ENCODE measurements around the gene CPN2.

The CPN2 gene

DNA sequence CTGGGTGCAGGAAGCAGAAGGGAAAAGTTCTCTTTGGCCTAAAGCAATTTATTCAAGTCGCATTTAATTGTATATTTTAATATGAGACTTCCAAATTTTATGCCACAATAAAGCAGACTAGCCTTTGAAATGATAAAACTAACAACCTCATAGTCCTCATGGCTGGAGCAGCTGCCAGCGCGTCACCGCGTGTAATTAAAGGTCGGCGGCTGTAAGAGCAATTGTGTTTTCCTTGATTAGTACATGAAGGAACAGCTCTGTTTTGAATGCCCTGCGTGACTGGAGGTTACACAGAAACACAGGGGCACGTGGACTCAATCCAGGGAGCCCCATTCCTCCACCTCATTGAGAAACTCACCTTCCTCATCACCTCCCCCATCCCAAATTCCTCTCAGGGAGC is 28.5 kb upstream of the CPN2 start:
- no peak for DNase-seq

DNA sequence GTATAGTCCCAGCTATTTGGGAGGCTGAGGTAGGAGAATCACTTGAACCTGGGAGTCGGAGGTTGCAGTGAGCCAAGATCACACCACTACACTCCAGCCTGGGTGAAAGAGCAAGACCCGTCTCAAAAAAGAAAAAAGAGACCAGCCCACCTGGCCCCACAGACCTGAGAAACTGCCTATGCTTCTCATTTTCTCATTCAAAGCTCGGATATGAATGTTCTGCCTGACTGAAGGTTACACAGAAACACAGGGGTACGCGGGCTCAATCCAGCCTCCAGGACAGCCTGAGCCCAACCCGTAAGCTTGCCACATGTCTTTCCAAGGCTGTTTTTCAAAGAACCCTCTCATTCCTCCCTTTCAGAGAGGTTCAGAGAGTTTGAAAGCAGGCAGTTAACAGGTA is 28.1 kb upstream of the CPN2 start:
- no peak for DNase-seq

DNA sequence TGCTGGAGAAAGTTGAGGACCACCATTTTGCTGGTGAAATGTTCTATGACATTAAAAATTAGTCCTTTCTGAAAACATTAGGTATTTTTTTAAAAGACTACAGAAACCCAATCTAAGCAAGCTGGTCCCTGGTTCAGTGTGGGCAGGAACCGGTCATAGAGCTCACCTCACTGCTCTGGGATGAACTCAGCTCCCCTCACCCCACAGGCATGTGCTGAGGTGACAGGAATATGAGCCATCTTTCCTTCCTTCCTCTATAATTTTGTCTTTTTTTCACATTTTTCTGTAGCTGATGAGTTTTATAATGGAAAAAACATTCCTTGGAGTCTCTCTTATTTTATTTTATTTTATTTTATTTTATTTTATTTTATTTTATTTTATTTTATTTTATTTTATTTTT is 26.6 kb upstream of the CPN2 start:
- no peak for DNase-seq

DNA sequence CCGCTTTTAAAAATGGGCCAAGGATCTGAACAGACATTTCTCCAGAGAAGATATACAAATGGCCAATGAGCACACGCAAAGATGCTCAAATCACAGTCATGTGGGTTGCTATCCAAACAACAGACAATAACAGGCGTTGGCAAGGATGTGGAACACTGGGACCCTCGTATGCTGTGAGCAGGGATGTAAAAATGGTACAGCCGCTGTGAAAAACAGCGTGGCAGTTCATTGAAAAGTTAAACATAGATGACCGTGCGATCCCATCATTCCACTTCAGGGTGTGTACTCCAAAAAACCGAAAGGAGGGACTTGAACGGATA is 25.1 kb upstream of the CPN2 start:
- no peak for DNase-seq

DNA sequence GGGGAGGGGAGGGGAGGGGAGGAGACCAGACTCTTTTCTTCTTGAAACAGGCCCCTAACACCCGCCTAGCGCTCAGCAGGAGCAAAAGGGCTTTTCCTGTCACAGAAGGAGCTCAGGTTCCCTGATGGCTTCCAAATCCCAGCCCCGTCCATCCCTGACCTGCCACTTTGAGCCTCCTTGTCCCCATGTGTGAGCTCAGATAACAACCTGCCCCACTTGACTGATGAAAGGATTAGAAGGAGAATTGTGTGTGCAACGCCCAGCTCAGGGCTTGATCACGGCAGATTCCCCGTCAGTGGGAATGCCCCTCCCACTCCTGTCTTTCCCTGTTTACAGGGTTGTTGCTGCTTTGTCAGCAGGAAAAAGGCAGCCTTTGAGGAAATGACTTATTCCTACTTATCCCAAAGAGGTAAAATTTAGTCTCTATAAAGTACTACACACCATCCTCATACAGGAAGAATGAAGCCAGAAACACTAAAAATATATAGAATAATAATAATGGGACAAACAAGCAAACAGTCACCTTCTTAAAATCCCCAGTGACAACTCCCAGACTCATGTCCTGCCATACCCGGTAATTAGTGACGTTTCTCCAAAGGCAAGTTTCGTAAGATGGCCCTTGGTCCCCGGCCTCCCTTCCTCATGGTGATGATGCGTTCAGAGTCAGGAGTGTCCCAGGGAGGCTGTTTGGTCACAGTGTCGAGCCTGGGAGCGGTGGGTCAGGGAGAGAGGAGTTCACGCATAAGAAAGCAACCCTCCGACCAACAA is 24.5 kb upstream of the CPN2 start:
- no peak for DNase-seq

DNA sequence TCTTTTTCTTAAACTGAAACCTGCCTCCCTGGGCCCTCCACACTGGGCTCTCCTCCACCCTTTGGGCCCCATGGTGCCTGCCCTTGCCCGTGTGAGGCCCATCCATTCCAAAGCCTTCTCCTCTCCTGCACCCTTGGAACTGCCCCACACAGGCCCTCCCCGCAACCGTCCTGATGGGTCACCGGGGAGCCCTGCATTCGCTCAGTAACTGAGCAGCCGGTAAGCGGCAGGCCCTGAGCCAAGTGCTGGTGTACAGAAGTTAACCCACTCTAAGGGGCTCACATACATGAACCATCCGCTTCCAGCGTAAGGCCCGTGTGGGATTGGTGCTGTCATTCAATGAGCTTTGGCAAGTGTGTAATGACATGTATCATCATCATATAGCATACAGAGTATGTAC is 23.8 kb upstream of the CPN2 start:
- no peak for DNase-seq

DNA sequence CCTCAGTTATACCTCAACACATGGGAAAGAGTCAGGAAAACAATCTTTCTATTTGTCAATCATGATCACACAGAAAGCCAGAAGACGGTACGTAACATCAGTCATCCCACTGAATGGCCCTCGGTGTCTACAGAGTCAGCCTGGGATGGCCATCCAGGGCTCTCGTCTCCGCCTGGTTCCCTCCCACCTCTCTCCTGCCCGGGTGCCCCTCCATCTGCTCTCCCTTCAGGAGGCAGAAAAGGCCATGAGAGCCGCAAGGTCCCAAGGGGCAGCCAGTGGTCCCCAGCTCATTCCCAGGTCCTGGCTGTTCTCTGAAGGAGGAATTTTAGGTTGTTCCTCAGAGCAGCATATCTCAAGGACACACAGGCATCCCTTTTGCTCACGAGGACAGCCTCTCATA is 22.8 kb upstream of the CPN2 start:
- no peak for DNase-seq

DNA sequence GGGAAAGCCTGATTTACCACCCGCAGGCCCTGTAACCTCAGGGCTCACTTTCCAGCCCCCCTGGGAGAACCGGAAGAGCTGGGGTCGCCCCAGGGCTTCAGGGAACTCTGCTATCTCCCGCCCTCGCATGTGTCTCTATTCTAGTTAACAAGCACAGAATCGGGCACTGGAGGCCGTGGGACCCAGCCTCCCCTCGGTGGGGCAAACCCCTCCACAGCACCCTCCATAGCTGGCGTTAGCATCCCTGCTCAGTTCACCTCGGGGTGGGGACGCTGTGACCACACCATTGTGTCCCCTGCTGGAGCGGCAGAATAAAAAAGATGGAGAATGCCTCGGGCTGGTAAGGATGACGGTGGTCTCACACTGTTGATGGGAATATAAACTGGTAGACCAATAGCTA is 21.9 kb upstream of the CPN2 start:
- no peak for DNase-seq

DNA sequence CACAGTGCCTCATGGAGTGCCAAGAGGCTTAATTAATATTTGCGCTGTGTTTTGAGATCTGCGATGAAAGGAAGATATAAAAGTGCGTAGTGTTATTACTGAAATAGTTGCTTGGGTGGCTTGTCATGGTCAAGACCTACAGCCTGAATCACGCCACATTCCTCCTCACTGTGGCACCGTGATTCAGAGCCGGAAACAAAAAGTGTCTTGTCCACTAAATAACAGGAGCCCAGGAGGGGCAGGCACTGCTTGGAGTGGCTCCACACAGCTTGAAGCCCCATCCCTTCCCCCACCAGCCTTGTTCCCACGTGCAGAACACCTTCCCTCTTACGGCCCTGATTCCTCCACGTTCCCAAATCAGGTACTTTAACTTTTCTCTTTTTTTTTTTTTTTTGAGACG is 19.6 kb upstream of the CPN2 start:
- DNase-seq: no peak

DNA sequence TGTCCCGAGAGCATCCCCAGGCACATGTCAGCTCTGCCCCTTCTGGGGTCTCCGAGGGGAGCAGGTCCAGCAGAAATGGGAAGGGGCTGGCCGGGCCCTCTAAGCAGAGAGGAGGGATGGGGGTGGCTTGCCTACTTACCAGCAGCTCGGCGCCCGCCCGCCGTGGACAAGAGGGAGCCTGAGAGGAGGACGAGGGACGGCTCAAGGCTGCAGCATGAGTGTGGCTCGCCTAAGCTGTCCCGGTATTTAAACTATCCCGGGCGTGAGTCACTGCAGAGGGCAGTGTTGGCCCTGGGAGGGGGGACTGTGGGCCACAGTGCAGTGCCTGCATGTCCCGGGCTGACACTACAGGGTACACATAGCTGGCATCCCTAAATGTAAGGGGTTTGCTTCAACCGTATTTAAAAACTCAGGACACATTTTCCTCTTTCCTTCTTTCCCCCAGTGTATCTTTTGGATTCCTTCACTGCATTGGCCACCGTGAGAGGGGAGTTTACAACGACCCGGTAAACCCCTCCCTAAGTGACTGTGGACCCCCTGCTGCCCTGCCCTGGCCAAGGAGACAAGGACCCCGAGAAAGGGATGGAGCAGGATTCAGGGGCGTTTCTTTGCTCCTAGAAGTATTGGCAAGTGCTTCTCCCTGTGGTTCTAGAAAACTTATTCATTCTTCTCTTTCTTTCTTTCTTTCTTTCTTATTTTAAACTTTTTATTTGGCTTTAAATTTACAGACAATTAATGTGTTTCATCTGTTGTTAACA is 18.6 kb upstream of the CPN2 start, which contains the start of gene LRRC15:
Gene LRRC15, minus strand, starts transcription at position 222 of the 758 bp plus-strand sequence. CDS start 8,700 bp downstream, outside the sequence.
- DNase-seq: no peak

DNA sequence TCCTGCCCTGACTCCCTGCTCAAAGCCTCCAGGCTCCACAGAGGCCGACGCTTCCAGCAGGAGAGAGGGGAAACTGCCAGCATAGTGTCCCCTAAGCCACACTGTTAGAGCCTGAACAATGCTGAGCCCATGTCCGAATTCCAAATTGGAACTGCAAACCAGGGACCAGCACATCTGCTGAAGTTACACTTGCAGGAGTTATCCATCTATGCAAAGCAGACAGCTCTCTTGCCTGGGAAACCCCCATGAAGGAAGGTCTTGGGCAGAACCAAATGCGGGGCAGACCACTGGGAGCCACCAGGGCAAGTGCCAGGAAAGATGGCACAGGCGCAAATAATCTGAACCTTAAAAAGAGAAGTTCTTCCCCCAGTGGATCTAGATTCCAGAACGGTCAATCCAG is 17.8 kb upstream of the CPN2 start:
- no peak for DNase-seq

DNA sequence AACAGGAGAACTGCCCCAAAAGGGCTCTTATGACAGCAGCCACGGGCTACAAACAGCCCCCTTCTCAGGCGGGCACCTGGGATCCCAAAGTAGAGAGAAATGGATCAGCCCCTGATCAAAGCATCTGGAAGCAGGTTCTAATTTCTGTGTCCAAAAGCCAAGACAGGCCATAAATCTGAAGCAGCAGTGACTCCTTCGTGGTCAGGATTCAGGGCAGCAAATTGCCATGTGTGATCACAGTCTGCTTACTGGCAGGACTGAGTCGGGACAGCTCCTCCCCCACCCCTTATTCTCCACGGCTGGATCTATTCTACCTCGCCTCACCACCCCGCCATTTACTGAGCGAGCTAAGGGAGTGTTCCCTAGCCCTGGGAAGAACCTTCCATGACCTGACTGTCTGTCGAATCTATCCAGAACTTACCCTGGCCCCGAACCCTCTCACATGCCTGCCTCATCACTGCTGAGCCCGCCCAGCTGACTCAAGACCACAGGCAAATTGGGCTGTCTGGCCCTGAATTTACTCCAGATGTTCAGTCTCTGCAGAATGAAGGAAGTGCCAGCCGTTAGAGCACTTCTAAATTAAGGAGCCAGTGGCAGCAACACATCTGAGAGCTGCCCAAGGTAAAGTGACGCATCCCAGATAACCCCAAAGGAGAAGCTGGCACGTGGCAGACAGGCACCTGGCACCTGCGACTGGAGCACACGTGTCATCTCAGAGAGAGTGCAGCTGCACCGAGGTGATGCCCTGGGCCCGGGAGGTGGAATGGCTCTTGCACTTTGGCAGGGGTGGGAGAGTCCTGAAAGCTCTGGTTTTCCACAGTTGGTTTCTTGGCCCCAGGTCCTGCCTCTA is 17.1 kb upstream of the CPN2 start:
- DNase-seq: no peak

DNA sequence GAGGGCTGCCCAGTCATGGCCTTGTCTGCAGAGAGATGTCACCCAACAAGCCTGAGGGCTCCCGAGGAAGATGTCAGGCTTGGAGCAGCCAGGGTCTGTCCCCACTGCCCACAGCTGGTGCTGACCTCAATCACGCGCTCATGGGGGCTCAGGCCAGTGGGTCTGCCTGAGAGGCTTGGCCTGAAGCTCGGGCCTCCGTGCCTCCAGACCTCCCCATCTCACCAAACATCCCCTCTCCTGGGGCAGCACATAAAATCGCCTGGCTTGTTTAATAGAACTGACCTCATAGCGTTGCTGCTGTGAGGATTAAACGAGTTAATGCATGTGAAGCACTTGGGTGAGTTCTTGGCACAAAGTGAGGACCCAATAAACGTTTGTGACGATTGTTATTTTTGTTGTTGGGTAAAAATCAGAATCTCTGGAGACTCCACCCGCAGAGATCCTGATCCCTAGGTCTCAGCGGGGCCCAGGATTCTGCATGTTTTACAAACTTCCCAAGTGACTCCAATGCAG is 14.9 kb upstream of the CPN2 start:
- no peak for DNase-seq

DNA sequence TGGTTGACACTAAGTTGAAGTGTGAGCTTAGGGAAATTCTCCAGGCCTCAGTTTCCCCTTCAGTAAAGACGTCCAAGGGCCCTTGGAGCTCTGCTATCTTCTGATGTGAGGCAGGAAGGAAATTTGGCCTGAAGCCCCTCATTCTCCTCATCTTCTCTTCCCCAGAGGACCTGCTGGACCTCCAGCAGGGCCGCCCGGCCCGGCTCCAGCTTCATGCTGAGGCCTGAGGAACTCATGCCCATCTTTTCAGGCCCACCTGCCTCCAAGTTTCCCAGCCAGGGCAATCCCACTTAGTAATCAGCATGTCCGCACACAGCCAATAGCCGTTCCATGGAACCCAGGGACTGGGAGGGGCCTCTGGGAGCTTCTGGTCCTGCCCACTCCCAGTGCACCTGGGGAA is 14.4 kb upstream of the CPN2 start:
- no peak for DNase-seq

DNA sequence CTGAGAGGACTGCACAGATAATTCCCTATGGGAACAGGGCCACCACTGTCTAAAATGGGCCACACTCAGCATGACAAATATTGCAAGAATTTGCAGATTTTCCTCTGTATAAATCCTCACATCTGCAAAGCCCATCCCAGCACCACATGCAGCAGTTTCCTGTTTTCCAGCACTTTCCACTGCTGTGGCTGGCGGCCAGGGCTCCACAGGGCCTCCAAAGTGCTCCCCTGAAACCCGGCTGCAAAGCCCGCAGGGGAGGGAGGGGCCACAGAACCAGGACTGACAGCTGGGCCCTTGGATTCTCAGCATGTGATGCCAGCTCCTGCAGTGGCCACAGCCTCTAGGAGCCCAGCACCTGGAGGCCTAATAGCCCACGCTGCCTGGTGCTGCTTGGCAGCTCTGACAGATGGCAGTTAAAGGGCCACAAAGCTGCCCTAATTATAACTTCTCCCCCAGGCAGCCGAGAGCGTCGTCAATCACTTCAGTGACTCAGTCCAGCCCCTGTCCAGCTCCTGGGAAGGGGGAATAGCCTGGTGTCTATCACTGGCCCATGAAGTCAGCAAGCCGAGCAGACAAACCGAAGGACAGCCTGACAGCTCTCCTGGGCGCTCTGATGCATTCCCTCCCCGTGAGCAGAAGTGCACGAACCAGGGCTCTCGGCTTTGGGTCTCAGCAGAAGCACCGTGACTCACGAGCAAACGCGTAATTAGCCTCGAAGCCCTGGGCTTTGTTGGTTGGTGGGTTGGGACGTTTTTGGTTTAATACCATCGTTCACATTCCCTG is 13.7 kb upstream of the CPN2 start:
- DNase-seq: no peak

DNA sequence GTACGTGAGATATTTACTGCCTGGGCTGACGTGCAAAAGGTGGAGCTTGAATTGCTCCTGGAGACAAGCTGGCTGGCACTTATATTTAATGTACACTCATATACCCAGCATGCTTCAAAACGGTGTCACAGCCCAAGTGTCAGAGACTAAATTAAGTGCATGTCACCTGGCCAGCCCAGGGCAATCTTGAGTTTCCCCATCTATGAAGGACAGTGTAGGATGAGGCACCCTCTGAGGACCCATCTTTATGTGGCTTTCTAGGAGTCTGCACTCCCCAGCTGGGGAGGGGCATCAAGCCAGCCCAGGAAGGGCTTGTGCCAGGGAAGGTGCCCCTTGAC is 13.2 kb upstream of the CPN2 start:
- no peak for DNase-seq

DNA sequence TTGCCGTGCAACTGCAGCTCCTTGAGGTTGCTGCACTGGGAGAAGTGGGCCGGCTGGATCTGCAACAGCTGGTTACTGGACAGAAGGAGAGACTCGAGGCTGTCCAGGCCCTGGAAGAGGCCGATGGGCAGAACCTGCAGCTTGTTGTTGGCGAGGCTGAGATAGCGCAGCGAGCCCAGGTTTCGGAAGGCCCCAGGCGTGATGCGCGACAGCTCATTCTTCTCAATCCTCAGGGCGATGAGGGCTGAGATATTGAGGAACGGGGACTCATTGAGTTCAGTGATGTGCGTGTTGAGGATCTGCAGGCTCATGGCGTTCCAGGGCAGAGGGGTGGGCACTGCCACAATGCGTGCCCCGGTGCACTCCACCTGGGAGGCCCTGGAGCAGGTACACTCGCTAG is 9.4 kb upstream of the CPN2 start:
- DNase-seq: no peak

DNA sequence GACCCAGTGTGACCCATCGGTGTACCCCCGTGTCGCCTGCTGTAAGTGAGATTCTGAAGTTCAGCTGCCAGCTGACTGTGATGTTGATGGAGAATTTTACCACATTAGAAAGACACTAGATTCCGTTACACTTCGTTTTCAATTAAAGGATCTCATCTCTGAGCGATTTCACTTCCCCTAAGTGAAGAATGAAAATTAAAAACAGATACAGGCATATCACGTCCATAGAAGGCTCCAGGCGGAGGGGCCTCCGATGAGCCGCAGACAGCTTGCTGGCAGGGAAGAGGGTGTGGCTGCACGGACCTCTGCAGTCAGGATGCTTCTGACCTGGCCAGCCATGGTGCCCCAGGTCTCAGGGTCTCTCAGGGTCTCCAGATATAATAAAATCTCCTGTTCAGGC is 6.6 kb upstream of the CPN2 start:
- DNase-seq: no peak

DNA sequence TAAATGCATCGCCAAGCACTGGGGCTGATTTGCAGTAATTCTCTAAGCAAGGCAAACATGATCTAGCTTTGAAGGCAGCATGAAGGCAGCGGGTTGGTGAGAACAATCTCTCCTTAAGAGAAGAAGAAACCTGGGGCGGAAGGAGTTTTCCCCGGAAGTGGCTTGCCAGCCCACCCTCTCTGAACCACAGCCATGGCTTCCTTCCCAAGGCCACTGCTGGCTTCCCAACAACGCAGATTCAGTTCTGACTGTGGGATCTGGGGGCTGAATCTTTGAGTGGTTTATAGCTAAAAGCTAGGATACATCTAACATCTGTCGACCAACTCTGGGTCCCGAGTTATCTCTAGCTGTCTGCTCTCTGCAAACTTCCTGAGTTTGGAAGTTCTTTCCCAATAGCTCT is 4.3 kb upstream of the CPN2 start:
- no peak for DNase-seq

DNA sequence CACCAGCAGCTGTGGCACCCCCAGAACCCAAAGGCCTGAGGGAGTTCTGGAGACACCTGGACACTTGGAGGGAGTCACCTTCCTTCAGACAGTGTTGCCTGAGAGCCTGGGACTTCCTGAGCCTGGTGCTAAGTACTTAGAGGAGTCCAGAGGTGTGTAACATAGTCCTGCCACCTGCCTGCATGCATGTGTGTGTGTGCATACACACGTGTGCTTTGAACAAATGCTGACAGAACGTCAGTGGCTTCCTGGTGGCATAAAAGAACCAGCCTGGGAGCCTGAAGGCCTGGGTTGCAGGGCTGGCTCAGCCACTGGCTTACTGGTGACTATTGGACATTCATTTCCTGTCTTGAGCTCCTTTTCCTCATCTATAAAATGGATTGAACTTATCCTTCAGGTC is 3.2 kb upstream of the CPN2 start:
- DNase-seq: no peak

DNA sequence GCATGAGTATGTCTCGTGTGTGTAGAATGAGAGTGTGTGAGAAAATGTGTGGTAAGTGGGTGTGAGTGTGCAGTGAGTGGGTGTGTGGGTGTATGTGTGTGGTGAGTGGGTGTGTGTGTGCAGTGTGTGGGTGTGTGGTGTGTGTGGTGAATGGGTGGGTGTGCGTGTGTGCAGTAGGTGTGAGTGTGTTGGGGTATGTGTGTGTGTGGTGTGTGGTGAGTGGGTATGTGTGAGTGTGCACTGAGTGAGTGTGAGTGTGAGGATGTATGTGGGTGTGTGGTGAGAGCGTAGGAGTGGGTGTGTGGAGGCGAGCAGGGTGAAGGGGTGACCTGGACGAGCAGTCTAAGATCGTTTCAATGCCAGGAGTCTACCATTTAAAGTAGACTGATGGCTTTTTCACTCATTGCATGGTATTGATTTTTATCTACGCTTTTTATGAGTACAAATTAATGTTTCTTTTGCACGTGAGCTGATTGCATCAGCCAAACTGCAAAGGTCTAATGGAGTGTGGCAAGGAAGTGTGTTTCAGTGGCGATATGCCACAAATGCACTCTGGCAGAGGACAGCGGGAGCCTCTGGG is 1.6 kb upstream of the CPN2 start:
- DNase-seq: no peak

DNA sequence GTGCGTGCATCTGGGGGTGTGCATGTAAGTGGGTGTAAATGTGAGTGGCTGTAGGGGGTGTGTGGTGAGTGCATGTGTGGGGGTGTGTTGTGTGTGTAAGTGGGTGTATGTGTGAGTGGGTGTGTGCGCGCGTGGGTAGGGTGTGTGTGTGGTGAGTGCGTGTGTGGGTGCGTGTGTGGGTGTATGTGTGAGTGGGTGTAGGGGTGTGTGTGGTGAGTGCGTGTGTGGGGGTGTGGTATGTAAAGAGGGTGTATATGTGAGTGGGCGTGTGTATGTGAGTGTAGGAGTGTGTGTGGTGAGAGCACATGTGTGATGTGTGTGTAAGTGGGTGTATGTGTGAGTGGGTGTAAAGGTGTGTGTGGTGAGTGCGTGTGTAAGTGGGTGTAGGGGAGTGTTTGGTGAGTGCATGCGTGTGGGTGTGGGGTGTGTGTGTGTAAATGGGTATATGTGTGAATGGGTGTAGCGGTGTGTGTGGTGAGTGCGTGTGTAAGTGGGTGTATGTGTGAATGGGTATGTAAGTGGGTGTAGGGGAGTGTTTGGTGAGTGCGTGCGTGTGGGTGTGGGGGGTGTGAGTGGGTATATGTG is 916 bp upstream of the CPN2 start:
- DNase-seq: no peak
